Esophagus squamous epithelium (tissue), 5 donors: ENCODE measurements around the gene CNTN2. TPM values are rescaled to one million over a fixed set of nuclear protein-coding genes. Genes with fewer than 3 reads are reported as not detected.

Experiments
- DNase-seq: peaks from one replicate; lab custom pipeline; 2025; lab: John Stamatoyannopoulos, UW
- H3K27ac ChIP-seq, 4 donors: fragments of 200-600 bp; sonication (generic); one replicate each; pipeline ENCODE4 v1.5.1; 2016 to 2019; ENCODE audit warnings: mild to moderate bottlenecking in 1 of 4
- H3K27me3 ChIP-seq, 4 donors: fragments of 200-600 bp; sonication (generic); 1 replicate in 3 of 4; 2 replicates in 1 of 4; pipeline versions ENCODE4 v1.5.1 to v1.6.0; 2017 to 2021; ENCODE audit warnings: antibody characterized with exemption in 1 of 4
- H3K36me3 ChIP-seq, 3 donors: fragments of 200-600 bp; sonication (generic); one replicate each; pipeline ENCODE4 v1.5.1; 2016 to 2019
- H3K4me1 ChIP-seq, 3 donors: fragments of 200-600 bp; sonication (generic); one replicate each; pipeline ENCODE4 v1.5.1; 2017 to 2019
- H3K4me3 ChIP-seq, 4 donors: fragments of 200-600 bp; sonication (generic); 1 replicate in 3 of 4; 2 replicates in 1 of 4; pipeline ENCODE4 v1.5.1; 2016 to 2019; ENCODE audit warnings: mild to moderate bottlenecking in 2 of 4, moderate library complexity in 1 of 4
- H3K9me3 ChIP-seq, 3 donors: fragments of 200-600 bp; sonication (generic); one replicate each; pipeline ENCODE4 v1.5.1; 2016 to 2019
- POLR2A ChIP-seq, 4 donors: fragments of 450-650 bp; IDR thresholded peaks; one replicate each; pipeline ENCODE4 v1.6.1; 2017; ENCODE audit warnings: antibody characterized with exemption in 4 of 4, mild to moderate bottlenecking in 4 of 4, moderate library complexity in 3 of 4
- WGBS, 2 donors: methylation state at CpG; one replicate each; pipeline ENCODE4 v1.1.5; 2018; 5-methylcytosine and 5-hydroxymethylcytosine counted together
- intact Hi-C: fragments of 100-400 bp; cut with DNase I; formaldehyde crosslinking; loops from one replicate; pipeline ENCODE4 v1.15.0; 2022
- total RNA-seq, 4 donors: library from RNA; depleted of rRNA; stranded (reverse); fragments of >200 nt; gene quantifications; one replicate each; pipeline ENCODE4 v1.1.0, GENCODE V29; 2016
- TF ChIP-seq, protein P1 (sequence below), 6 experiments: fragments of 450-650 bp in 4 of 6; fragments of 200-600 bp in 2 of 6; sonication (generic) in 2 of 6; IDR thresholded peaks; one replicate each; pipeline ENCODE4 v1.5.1; 2016 to 2019; ENCODE audit warnings: antibody characterized with exemption in 6 of 6, mild to moderate bottlenecking in 4 of 6, moderate library complexity in 4 of 6
- donor health status: DM: yes; HTN: yes; CAD: no.

Gene CNTN2
- total RNA-seq, 4 donors from 2014 or later = 0.19 TPM; not detected in 3

DNA sequence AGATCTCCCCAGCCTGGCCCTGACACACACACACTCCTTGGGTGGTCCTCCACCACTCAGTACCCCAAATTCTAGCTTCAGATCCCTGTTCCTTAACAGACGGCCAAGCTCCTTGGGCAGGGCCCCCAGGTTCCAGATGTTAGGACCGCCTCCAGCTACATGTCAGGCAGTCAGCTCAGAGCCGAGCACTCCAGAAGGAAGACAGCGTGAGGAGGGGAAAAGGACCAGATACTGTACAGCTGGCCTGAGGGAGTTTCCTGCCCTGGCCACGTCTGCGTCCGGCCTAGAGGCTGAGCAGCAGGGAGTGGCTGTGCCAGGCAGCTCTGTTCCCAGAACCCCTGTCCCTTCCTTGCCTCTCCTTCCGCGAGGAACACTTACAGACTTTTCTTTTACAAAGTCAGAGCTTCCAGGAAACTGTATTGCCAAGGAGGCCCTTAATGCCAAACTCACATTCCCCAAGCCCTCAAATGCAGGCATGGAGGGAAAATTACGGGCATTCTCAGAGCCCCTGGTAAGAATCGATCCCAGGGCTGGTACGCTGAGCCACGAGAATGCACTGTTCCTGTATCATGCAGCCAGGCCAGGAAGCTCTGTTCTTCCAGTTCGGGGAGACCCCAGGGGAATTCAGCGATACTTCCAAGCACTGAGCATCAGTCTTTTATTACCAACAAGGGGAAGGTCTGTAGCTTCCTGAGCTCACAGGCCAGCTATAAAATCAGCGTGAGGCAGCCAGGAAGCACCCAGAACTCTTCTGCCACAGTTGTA is 45.2 kb upstream of the CNTN2 start:
- no peaks in the 10 kb centered on the region for H3K36me3 ChIP-seq
- TF ChIP-seq, protein P1, sequence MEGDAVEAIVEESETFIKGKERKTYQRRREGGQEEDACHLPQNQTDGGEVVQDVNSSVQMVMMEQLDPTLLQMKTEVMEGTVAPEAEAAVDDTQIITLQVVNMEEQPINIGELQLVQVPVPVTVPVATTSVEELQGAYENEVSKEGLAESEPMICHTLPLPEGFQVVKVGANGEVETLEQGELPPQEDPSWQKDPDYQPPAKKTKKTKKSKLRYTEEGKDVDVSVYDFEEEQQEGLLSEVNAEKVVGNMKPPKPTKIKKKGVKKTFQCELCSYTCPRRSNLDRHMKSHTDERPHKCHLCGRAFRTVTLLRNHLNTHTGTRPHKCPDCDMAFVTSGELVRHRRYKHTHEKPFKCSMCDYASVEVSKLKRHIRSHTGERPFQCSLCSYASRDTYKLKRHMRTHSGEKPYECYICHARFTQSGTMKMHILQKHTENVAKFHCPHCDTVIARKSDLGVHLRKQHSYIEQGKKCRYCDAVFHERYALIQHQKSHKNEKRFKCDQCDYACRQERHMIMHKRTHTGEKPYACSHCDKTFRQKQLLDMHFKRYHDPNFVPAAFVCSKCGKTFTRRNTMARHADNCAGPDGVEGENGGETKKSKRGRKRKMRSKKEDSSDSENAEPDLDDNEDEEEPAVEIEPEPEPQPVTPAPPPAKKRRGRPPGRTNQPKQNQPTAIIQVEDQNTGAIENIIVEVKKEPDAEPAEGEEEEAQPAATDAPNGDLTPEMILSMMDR (IDR thresholded peaks at IDR 0.05) = no peak
- TF ChIP-seq POLR2A (IDR thresholded peaks at IDR 0.05) = no peak
- 74 to 78% methylated on average over 7 to 12 of the region's 16 CpGs for WGBS, 2 donors
- peak overlapping the region in 2 of 4 donors; percentile 45 to 52 for H3K27ac ChIP-seq
- intact Hi-C loops = loop anchor here (10.0 kb wide), 1 partner anchor 247 kb away; no protein-coding TSS in a partner anchor
- no peaks in the 10 kb centered on the region for H3K9me3 ChIP-seq
- peaks cover 0 to 10% (median 0%) of the 10 kb centered on the region in 3 donors for H3K4me1 ChIP-seq
- DNase-seq = no peak
- peaks cover 0 to 27% (median 0%) of the 10 kb centered on the region in 4 donors for H3K27me3 ChIP-seq
- H3K4me3 ChIP-seq = no peak overlapping the region

DNA sequence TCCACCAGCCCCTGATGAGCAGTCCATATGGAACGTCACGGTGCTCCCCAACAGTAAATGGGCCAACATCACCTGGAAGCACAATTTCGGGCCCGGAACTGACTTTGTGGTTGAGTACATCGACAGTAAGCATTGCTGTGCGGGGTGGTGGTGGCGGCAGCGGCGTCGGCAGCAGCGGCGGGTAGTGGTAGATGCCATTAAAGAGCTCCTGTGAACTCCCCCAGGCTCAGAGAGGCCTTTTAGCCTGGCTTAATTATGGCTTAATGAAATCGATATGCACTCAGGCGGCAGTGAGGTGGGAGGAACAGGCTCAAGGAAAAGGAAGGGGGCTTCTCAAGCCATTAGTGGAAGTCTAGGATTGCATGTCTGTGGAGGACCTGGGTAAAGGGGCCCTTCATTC is 41.9 kb upstream of the CNTN2 start:
- 96 to 100% methylated on average over 13 to 14 of the region's 14 CpGs for WGBS, 2 donors
- H3K27ac ChIP-seq = no peak overlapping the region
- H3K4me1 ChIP-seq = peaks cover 0 to 21% (median 0%) of the 10 kb centered on the region in 3 donors
- no peak for DNase-seq
- no peaks in the 10 kb centered on the region for H3K9me3 ChIP-seq
- no peak overlapping the region for H3K4me3 ChIP-seq
- H3K36me3 ChIP-seq = no peaks in the 10 kb centered on the region
- intact Hi-C loops = no loop called here
- TF ChIP-seq, protein P1 (IDR thresholded peaks at IDR 0.05) = no peak
- no peak for TF ChIP-seq POLR2A (IDR thresholded peaks at IDR 0.05)
- peaks cover 0 to 35% (median 0%) of the 10 kb centered on the region in 4 donors for H3K27me3 ChIP-seq

DNA sequence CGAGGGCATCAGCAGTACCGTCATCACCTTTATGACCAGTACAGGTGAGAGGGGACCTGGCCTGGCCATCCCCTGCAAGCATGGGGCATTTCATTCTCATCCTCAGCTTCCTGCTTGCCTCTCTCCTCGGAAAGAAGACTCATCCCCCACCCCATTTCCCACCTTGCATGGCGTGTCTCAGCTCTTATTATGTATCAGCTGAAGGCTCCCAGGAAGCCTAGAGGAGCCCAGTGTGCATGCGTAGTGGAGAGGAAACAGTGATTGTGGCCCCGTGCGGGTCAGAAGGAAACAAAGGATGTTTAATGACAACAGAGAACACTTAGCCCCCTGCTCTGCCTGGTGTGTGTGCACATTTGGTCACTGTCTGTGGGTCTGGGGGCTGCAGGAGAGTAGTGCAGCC is 40.3 kb upstream of the CNTN2 start:
- H3K36me3 ChIP-seq = no peaks in the 10 kb centered on the region
- H3K4me3 ChIP-seq = no peak overlapping the region
- intact Hi-C loops = no loop called here
- no peak overlapping the region for H3K27ac ChIP-seq
- WGBS, 2 donors = 65 to 86% methylated on average over 4 to 5 of the region's 7 CpGs
- TF ChIP-seq POLR2A (IDR thresholded peaks at IDR 0.05) = no peak
- TF ChIP-seq, protein P1 (IDR thresholded peaks at IDR 0.05) = no peak
- no peaks in the 10 kb centered on the region for H3K9me3 ChIP-seq
- DNase-seq = no peak
- H3K27me3 ChIP-seq = peaks cover 0 to 41% (median 0%) of the 10 kb centered on the region in 4 donors
- H3K4me1 ChIP-seq = peaks cover 0 to 14% (median 0%) of the 10 kb centered on the region in 3 donors

DNA sequence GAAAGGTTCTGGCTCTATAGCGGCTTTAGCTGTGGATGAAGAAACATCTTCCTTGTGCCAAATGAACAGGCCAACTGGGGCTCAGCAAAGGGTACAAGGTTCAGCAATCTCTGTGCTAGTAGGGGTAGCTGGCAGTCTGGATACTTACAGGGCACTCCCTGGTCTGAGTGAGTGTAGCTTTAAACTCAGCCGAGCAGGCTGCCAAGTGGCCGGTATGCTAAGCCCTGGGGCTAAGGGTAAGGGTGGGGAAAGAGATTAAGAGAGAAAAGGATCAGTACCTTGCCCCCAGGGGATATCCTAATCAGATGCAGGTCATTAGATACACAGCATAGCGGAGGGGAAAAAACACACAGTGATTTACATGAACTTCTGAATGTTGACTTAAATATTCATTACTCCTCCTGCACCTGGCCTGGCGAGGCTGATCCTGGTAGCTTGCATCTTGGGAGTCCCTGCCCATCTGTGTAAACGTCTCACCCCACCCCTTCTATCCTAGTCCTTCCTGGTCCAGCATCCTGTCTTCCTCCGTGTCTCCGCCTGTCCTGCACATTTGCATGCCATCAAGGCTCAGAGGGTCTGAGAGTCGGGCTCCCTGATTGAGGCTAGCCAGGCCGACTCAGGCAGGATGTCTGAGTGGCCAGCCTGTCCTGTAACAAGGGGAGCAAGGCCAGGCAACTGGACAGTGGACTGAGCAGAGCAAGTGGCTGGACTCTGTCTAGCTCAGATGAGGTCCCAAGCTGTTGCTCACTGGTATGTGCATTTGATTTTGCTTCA is 39.5 kb upstream of the CNTN2 start:
- peaks cover 0 to 10% (median 0%) of the 10 kb centered on the region in 3 donors for H3K4me1 ChIP-seq
- WGBS, 2 donors = 26 to 46% methylated on average over 6 to 7 of the region's 10 CpGs
- peaks cover 0 to 36% (median 0%) of the 10 kb centered on the region in 4 donors for H3K27me3 ChIP-seq
- intact Hi-C loops = no loop called here
- H3K36me3 ChIP-seq = no peaks in the 10 kb centered on the region
- no peak overlapping the region for H3K4me3 ChIP-seq
- peak overlapping the region in 1 of 4 donors; percentile 2 for H3K27ac ChIP-seq
- TF ChIP-seq, protein P1 (IDR thresholded peaks at IDR 0.05) = no peak
- no peak for TF ChIP-seq POLR2A (IDR thresholded peaks at IDR 0.05)
- DNase-seq = no peak
- H3K9me3 ChIP-seq = no peaks in the 10 kb centered on the region

DNA sequence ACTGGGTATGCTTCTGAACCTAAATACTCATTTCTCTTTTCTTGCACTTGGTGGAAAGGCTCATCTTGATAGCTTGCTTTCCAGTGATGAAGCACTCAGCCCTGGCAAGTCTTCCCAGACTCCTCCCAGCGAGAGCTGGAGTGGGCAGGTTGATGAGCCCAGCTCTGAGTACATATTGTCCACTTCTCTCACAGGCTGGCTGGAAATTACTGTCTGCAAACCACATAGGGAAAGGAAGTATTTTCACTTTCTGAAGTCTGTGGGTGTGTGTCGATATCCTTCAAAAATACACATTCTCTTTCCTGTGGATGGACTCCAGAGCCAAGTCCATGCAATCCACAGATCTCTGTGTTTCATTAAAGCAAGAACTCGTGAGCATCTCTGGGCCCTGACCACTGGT is 38.7 kb upstream of the CNTN2 start:
- no peak for DNase-seq
- 28 to 45% methylated on average over 3 of the region's 3 CpGs for WGBS, 2 donors

More for the DNA sequence above, 38.7 kb upstream of the CNTN2 start:
- TF ChIP-seq, protein P1 (IDR thresholded peaks at IDR 0.05) = no peak
- TF ChIP-seq POLR2A (IDR thresholded peaks at IDR 0.05) = no peak
- H3K27me3 ChIP-seq = peaks cover 0 to 36% (median 0%) of the 10 kb centered on the region in 4 donors
- H3K27ac ChIP-seq = no peak overlapping the region
- no peak overlapping the region for H3K4me3 ChIP-seq
- no peaks in the 10 kb centered on the region for H3K36me3 ChIP-seq
- intact Hi-C loops = no loop called here
- no peaks in the 10 kb centered on the region for H3K9me3 ChIP-seq
- peaks cover 0 to 10% (median 0%) of the 10 kb centered on the region in 3 donors for H3K4me1 ChIP-seq
